ENCODE measurements around the gene SIRPD.

- TF ChIP-seq CTCF (conservative IDR thresholded peaks at IDR 0.05; ENCODE audit: low read length) (no peak), EZH2phosphoT487 (IDR thresholded peaks at IDR 0.05; ENCODE audit: borderline replicate concordance, low read depth, low read length) (no peak)
These were observed 20.4 kb downstream of the SIRPD start for GRCh38 chr20:1536893-1537730.
